Brain microvascular endothelial cell (primary cell): ENCODE results near the gene SLC26A11.
"Not testable (repeated sequence)": the region's sequence is repeated elsewhere in the genome, so short reads cannot be mapped to it uniquely, and the experiment has no call there.

Experiments used
- DNase-seq: peaks from one replicate; pipeline ENCODE4 v3.0.0-alpha.2; 2020
- H3K27ac ChIP-seq: fragments of 250-450 bp; sonication (Bioruptor Pico); 2 replicates; pipeline ENCODE4 v1.5.1; 2020; ENCODE audit warnings: mild to moderate bottlenecking, moderate library complexity
- H3K27me3 ChIP-seq: fragments of 250-450 bp; sonication (Bioruptor Pico); replicated peaks from 2 replicates; pipeline ENCODE4 v1.5.1; 2020; ENCODE audit warnings: mild to moderate bottlenecking
- H3K36me3 ChIP-seq: fragments of 250-450 bp; sonication (Bioruptor Pico); replicated peaks from 2 replicates; pipeline ENCODE4 v1.5.1; 2020; ENCODE audit warnings: mild to moderate bottlenecking
- H3K4me3 ChIP-seq: 2 replicates; pipeline ENCODE4 v1.5.1; 2011; ENCODE audit warnings: low read depth, mild to moderate bottlenecking, control low read depth, low read length, moderate library complexity
- in situ Hi-C: cut with HindIII; loops from 2 replicates; pipeline ENCODE4 v1.10.0; 2017; ENCODE audit warnings: low sequenced_read_pairs, low pct_ligation_motif_present
- TF ChIP-seq, protein P1 (sequence below): IDR thresholded peaks from 2 replicates; pipeline ENCODE4 v1.5.1; 2011; ENCODE audit warnings: low read depth, mild to moderate bottlenecking, moderate library complexity, low read length, control low read depth, inconsistent platforms; ENCODE audit errors: missing control alignments

SLC26A11 gene

DNA sequence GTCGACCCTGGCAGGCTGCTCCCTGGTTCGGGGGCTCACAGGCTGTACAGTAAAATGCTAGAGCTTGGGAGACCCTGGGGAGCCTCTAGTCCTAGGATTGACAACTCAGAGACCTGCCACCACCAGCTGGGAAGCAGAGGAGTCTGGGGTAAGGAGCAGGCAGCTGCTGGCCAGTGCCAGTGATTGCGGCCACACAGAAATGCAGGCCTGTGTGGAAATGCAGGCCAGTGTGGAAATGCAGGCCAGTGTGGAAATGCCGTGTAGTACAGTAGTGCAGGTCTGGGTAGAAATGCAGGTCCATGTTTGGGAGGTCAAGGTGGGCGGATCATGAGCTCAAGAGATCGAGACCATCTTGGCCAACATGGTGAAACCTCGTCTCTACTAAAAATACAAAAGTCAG, 23.6 kb upstream of the SLC26A11 start:
- DNase-seq, result no peak
- Histone ChIP-seq H3K27ac (no peak overlapping the region), H3K27me3 (no peaks in the 10 kb centered on the region), H3K4me3 (no peak overlapping the region), H3K36me3 (no peaks in the 10 kb centered on the region)
- in situ Hi-C loops, result no loop called here
- TF ChIP-seq, protein P1, sequence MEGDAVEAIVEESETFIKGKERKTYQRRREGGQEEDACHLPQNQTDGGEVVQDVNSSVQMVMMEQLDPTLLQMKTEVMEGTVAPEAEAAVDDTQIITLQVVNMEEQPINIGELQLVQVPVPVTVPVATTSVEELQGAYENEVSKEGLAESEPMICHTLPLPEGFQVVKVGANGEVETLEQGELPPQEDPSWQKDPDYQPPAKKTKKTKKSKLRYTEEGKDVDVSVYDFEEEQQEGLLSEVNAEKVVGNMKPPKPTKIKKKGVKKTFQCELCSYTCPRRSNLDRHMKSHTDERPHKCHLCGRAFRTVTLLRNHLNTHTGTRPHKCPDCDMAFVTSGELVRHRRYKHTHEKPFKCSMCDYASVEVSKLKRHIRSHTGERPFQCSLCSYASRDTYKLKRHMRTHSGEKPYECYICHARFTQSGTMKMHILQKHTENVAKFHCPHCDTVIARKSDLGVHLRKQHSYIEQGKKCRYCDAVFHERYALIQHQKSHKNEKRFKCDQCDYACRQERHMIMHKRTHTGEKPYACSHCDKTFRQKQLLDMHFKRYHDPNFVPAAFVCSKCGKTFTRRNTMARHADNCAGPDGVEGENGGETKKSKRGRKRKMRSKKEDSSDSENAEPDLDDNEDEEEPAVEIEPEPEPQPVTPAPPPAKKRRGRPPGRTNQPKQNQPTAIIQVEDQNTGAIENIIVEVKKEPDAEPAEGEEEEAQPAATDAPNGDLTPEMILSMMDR, result no peak

DNA sequence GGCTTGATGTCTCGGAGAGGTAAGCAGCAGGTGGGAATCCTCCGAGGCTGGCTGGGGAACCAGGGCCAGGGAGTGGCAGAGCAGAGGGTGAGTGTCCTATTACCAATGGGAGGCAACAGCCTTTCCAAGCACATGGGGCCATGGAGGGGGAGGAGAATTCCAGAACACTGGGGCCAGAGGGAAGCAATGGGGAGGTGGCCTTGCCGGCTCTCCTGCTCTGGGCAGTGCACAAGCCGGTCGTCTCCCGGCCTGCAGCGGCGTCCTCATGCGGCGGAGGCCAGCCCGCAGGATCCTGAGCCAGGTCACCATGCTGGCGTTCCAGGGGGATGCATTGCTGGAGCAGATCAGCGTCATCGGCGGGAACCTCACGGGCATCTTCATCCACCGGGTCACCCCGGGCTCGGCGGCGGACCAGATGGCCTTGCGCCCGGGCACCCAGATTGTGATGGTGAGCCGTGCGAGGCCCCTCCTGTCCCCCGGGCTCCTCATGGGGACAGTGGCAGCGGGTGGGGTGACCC, 22.0 kb upstream of the SLC26A11 start:
- TF ChIP-seq, protein P1, result no peak
- in situ Hi-C loops, result no loop called here
- H3K27me3 ChIP-seq, result no peaks in the 10 kb centered on the region
- no peak overlapping the region for H3K27ac ChIP-seq
- H3K4me3 ChIP-seq, result no peak overlapping the region
- H3K36me3 ChIP-seq, result no peaks in the 10 kb centered on the region
- no peak for DNase-seq

DNA sequence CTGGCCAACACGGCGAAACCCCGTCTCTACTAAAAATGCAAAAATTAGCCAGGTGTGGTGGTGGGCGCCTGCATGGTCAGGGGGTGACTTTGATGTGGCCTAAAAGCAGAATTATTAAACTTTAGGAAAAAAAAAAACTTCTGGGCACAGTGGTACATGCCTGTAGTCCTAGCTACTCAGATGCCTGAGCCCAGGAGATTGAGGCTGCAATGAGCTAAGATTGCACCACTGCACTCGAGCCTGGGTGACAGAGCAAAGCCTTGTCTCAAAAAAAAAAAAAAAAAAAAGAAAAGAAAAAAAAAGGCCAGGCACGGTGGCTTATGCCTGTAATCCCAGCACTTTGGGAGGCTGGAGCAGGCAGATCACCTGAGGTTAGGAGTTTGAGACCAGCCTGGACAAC, 20.9 kb upstream of the SLC26A11 start:
- H3K27me3 ChIP-seq, in situ Hi-C loops, H3K36me3 ChIP-seq, H3K27ac ChIP-seq, H3K4me3 ChIP-seq, DNase-seq: not testable (repeated sequence)

DNA sequence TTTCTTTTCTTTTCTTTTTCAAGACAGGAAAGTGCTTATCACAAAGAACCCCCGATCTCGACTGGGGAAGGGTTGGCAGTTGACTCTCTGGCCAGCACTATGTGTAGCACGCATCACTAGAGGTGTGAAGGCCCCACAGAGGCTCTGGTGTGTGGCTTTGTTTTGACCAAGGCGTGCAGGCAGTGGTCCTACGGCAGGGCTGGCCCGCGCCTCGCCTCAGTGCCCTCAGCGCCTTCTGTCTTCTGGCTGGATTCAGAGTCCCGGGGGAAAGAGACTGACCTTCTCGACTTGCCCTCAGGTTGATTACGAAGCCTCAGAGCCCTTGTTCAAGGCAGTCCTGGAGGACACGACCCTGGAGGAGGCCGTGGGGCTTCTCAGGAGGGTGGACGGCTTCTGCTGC, 18.8 kb upstream of the SLC26A11 start:
- Histone ChIP-seq H3K27me3 (no peaks in the 10 kb centered on the region), H3K36me3 (no peaks in the 10 kb centered on the region), H3K27ac (no peak overlapping the region), H3K4me3 (no peak overlapping the region)
- no peak for DNase-seq
- TF ChIP-seq, protein P1, result no peak
- in situ Hi-C loops, result no loop called here

DNA sequence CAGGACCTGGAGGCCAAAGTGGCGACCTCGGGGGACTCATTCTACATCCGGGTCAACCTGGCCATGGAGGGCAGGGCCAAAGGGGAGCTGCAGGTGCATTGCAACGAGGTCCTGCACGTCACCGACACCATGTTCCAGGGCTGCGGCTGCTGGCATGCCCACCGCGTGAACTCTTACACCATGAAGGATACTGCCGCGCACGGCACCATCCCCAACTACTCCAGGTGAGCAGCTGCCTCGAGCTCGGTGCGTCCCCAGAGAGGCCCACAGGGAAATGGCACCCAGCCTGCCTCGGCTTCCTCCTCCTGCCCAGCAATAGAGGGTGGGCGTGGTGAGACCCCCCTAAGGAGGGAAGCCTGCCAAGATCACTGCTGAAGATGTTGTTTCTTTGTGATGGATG, 18.0 kb upstream of the SLC26A11 start:
- no peak for DNase-seq
- no peaks in the 10 kb centered on the region for H3K36me3 ChIP-seq
- H3K27me3 ChIP-seq, result no peaks in the 10 kb centered on the region
- in situ Hi-C loops, result no loop called here
- TF ChIP-seq, protein P1, result no peak
- no peak overlapping the region for H3K4me3 ChIP-seq
- no peak overlapping the region for H3K27ac ChIP-seq

DNA sequence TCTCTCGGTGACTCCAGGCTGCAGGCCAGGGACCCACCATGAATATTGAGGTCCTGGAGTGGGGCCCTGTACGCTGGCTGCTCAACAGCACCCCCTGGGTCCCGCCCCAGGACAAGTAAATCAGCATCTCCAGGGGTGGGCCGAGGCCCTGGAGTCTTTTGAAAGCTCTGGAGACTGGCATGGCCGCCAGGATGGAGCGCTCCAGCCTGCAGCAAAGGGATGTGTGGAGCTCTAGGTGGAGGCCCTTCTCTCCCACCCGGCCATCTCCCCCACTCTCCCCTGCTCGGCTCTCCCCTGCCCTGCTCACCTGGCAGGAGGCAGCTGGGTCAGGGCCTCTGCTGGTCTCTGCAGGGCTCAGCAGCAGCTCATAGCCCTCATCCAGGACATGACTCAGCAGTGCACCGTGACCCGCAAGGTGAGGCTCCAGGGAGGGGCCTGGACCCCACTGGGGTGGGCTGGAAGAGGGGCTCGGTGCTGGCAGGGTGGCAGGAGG, 16.7 kb upstream of the SLC26A11 start:
- Histone ChIP-seq H3K36me3 (no peaks in the 10 kb centered on the region), H3K27me3 (no peaks in the 10 kb centered on the region), H3K27ac (no peak overlapping the region), H3K4me3 (no peak overlapping the region)
- TF ChIP-seq, protein P1, result no peak
- in situ Hi-C loops, result no loop called here
- no peak for DNase-seq
